Nephron progenitor cell (in vitro differentiated cells): ENCODE results near the gene BTD.
A peak's percentile ranks its signal among the peaks of the same experiment; 100 is the strongest.

Experiments
- DNase-seq: peaks from one replicate; pipeline ENCODE4 v3.0.0; 2021
- H3K27ac Mint-ChIP-seq: 2 replicates; pipeline ENCODE4 v1.8.0; 2021; ENCODE audit warnings: mild to moderate bottlenecking, moderate library complexity, mixed read lengths
- H3K27me3 Mint-ChIP-seq: 2 replicates; pipeline ENCODE4 v1.8.0; 2021; ENCODE audit warnings: mild to moderate bottlenecking, low read depth, mixed read lengths; ENCODE audit not compliant: poor library complexity
- H3K36me3 Mint-ChIP-seq: 2 replicates; pipeline ENCODE4 v1.8.0; 2021; ENCODE audit warnings: low read depth, mixed read lengths
- H3K4me1 Mint-ChIP-seq: 2 replicates; pipeline ENCODE4 v1.8.0; 2021; ENCODE audit warnings: mixed read lengths
- H3K4me3 Mint-ChIP-seq: 2 replicates; pipeline ENCODE4 v1.8.0; 2021; ENCODE audit warnings: mild to moderate bottlenecking, moderate library complexity, mixed read lengths
- H3K9me3 Mint-ChIP-seq: 2 replicates; pipeline ENCODE4 v1.8.0; 2021; ENCODE audit warnings: mild to moderate bottlenecking, moderate library complexity, mixed read lengths
- TF ChIP-seq, protein P1 (sequence below): fragments of 200-600 bp; sonication (generic); IDR thresholded peaks from 2 replicates; pipeline ENCODE4 v1.5.0; 2021; ENCODE audit warnings: antibody characterized with exemption

Gene BTD

DNA sequence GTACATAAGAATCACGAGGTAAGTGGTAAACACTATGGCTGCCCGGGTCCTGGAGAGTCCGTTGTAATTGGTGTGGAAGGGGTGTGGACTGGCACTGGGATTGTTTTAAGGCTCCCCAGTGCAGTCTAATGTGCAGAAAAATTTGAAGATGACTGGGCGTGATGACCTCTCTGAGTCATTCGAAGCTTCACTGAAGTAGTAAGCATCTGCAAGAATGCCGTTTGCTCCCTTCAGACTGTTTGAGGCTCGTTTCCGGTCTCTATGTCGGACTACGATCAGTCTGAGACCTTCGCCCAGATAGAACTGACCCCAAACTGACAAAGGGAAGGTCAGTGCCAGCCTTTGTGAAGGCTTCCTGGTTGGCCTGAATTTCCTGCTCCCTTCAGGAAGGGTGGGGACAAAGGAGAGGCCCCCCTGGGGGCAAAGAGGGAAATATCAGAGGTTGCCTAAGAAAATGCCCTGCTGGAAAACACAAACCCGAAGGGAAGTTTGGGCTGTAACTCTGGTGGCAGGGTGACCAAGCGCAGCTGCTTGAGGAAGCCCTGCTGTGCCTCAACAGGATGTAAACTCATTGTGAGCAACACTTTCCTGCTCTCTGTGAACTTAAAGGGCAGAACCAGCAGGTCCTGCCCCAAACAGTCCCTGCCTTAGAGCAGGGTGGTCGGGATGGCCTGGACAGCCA, 34.6 kb downstream of the BTD start:
- no peak for DNase-seq
- Mint-ChIP-seq H3K27me3 (no peaks in the 10 kb centered on the region), H3K27ac (no peak overlapping the region), H3K9me3 (no peaks in the 10 kb centered on the region), H3K4me3 (no peak overlapping the region), H3K4me1 (peaks cover 25% of the 10 kb centered on the region), H3K36me3 (peaks cover 6% of the 10 kb centered on the region)
- TF ChIP-seq, protein P1, sequence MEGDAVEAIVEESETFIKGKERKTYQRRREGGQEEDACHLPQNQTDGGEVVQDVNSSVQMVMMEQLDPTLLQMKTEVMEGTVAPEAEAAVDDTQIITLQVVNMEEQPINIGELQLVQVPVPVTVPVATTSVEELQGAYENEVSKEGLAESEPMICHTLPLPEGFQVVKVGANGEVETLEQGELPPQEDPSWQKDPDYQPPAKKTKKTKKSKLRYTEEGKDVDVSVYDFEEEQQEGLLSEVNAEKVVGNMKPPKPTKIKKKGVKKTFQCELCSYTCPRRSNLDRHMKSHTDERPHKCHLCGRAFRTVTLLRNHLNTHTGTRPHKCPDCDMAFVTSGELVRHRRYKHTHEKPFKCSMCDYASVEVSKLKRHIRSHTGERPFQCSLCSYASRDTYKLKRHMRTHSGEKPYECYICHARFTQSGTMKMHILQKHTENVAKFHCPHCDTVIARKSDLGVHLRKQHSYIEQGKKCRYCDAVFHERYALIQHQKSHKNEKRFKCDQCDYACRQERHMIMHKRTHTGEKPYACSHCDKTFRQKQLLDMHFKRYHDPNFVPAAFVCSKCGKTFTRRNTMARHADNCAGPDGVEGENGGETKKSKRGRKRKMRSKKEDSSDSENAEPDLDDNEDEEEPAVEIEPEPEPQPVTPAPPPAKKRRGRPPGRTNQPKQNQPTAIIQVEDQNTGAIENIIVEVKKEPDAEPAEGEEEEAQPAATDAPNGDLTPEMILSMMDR = no peak

DNA sequence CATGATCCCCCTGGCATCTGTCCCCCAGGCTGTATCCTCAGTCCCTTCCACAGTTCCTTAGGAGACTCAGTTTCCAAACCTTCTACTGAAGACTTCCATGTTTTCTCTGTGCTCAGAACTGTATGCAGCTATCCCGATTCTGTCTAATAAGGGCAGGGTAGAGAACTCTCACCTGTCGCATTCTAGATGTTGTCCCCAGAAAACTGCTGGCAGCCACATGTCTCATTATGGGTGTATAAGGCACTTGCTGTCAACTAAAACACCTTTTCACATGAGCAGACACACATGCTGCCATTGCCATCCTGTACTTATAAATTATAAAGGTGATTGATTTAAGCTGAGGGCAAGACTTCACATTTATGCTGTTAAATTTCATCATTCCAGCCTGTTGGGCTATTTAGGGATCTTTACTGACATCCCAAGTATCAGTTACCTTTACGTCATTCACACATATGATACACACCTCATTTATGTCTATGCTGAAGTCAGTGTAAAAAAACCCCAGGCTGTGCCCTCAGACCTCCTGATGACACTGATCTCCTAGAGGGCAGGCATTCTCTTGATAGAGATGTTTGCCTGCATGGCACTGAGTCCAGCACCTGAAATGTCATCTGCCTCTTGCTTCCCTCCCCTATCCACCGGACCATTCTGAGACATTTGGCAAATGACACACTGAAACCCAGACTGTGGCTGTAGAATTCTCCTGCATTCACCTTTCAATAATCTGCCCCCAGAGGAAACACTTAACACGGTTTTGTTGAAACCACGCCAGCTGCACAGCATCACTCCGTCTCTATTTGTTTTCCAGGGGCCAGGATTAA, 35.8 kb downstream of the BTD start:
- Mint-ChIP-seq H3K36me3 (peaks cover 17% of the 10 kb centered on the region), H3K4me1 (peaks cover 19% of the 10 kb centered on the region), H3K27me3 (no peaks in the 10 kb centered on the region), H3K4me3 (no peak overlapping the region), H3K27ac (peak overlapping the region; percentile 77), H3K9me3 (no peaks in the 10 kb centered on the region)
- TF ChIP-seq, protein P1 = no peak
- DNase-seq = no peak

DNA sequence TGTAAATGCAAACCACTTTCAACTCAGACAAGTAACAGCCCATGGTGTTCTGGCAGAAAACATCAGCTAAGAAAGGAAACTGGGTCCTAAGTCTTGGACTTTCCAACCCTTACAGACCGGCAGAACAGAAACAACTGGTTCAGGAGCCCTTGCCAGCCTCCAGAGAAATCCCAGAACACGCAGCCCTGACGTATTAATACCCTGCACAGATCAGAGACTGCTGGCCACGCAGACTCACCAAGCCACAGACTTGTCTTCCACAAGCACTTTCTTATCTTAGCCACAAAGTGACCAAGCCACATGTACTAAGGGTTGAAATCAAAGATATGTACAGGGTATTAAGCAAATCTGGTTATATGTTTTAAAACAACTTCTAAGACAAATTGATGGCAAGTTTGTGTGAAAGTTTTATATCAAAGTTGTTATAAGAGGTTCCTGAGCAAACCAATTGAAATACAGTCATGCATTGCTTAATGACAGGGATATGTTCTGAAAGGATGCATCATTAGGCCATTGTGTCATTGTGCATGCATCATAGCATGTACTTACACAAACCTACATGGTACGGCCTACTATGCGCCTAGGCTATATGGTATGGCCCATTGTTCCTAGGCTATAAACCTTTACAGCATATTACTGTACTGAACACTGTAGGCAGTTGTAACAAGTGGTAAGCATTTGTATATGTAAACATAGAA, 36.8 kb downstream of the BTD start:
- TF ChIP-seq, protein P1 = no peak
- no peaks in the 10 kb centered on the region for H3K27me3 Mint-ChIP-seq
- H3K36me3 Mint-ChIP-seq = peaks cover 24% of the 10 kb centered on the region
- DNase-seq = no peak
- peaks cover 19% of the 10 kb centered on the region for H3K4me1 Mint-ChIP-seq
- H3K4me3 Mint-ChIP-seq = no peak overlapping the region
- H3K27ac Mint-ChIP-seq = no peak overlapping the region
- H3K9me3 Mint-ChIP-seq = no peaks in the 10 kb centered on the region

DNA sequence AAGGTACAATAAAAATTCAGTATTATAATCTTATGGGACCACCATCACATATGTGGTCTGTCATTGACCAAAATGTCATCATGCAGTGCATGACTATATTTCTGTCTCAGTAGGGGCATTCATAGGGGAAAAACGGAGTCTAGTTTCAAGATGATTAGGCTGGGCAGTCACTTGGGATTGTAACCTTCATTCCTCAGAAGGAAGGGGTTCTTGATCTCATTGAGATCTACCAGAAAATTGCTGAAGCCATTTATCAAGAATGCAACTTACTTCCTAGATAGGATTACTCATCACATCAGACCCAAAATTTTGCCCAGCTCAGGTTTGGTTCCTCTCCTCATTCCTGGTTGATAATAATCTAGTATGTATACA, 37.3 kb downstream of the BTD start:
- TF ChIP-seq, protein P1 = no peak
- Mint-ChIP-seq H3K36me3 (peaks cover 30% of the 10 kb centered on the region), H3K4me1 (peaks cover 19% of the 10 kb centered on the region), H3K27me3 (no peaks in the 10 kb centered on the region), H3K9me3 (no peaks in the 10 kb centered on the region), H3K4me3 (no peak overlapping the region), H3K27ac (no peak overlapping the region)
- no peak for DNase-seq

DNA sequence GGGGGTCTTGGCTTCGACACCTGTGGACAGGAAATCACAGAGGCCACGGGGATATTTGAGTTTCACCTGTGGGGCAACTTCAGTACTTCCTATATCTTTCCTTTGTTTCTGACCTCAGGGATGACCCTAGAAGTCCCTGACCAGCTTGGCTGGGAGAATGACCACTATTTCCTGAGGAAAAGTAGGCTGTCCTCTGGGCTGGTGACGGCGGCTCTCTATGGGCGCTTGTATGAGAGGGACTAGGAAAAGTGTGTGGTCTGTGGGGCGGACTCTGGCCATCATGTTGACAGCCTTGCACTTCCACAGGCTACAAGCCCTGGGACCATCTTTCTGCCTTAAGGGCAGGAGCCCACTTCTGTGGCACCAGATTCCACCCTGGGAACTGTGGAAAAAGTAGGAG, 43.7 kb downstream of the BTD start:
- TF ChIP-seq, protein P1 = no peak
- no peak for DNase-seq
- Mint-ChIP-seq H3K27me3 (no peaks in the 10 kb centered on the region), H3K4me1 (peaks cover 11% of the 10 kb centered on the region), H3K9me3 (peaks cover 4% of the 10 kb centered on the region), H3K4me3 (no peak overlapping the region), H3K36me3 (peaks cover 45% of the 10 kb centered on the region), H3K27ac (no peak overlapping the region)
